Cerebellar nuclear complex (tissue), 1 donor: ENCODE results near the gene VWF.
"Not testable (repeated sequence)": the region's sequence is repeated elsewhere in the genome, so short reads cannot be mapped to it uniquely, and the experiment has no call there.

Experiments used
- DNase-seq, 2 experiments: peaks; one replicate each; lab custom pipeline; 2025; lab: John Stamatoyannopoulos, UW

VWF gene

DNA sequence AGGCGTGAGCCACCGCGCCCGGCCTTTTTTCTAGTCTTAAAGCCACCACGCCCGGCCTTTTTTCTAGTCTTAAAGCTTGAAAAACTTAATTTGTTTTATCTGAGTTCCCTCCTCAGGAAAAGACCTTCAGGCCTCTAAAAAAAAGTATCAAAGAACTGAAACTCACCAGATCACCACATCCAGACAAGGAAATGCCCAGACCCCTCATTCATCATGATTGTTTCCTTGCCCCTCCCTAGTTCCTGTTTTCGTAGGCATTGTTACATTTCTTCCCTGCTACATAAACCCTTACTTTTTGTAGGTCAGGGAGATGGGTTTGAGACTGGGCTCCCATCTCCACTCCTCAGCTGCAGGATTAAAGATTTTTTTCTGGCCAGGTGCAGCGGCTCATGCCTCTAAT, 21.1 kb upstream of the VWF start:
- DNase-seq: no peak

DNA sequence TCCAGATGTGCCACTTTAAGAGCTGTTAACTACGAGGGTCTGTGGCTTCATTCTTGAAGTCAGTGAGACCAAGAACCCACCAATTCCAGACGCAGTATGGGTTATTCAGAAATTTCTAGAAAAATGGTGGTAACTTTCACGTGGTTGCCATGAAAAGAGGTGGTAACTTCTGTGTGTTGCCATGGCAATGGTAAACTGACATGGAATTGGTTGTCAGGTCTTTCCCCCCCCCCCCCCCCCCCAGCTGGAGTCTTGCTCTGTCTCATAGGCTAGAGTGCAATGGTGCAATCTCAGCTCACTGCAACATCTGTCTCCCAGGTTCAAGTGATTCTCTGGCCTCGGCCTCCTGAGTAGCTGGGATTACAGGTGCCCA, 18.8 kb upstream of the VWF start:
- no peak for DNase-seq

GRCh38 chr12:6142368-6143302, 18.2 kb upstream of the VWF start:
- DNase-seq: not testable (repeated sequence)

DNA sequence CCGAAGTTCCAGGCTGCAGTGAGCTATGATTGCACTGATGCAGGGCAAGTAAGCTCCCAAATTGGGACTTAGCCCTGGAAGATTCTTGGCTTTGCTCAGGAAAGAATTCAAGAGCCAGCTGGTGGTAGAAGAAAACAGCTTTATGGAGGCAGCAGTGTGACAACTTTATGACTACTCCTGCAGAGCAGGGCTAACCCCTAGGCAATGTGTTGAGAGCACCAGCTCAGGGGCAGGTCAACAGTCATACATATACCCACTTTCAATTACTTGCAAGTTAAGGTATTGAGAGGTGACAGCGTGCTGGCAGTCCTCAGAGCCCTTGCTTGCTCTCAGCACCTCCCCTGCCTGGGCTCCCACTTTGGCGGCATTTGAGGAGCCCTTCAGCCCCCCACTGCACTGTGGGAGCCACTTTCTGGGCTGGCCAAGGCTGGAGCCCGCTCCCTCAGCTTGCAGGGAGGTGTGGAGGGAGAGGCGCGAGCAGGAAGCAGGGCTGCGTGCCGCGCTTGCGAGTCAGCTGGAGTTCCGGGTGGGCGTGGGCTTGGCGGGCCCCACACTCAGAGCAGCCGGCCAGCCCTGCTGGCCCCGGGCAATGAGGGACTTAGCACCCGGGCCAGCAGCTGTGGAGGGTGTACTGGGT, 17.4 kb upstream of the VWF start:
- DNase-seq: not testable (repeated sequence)

DNA sequence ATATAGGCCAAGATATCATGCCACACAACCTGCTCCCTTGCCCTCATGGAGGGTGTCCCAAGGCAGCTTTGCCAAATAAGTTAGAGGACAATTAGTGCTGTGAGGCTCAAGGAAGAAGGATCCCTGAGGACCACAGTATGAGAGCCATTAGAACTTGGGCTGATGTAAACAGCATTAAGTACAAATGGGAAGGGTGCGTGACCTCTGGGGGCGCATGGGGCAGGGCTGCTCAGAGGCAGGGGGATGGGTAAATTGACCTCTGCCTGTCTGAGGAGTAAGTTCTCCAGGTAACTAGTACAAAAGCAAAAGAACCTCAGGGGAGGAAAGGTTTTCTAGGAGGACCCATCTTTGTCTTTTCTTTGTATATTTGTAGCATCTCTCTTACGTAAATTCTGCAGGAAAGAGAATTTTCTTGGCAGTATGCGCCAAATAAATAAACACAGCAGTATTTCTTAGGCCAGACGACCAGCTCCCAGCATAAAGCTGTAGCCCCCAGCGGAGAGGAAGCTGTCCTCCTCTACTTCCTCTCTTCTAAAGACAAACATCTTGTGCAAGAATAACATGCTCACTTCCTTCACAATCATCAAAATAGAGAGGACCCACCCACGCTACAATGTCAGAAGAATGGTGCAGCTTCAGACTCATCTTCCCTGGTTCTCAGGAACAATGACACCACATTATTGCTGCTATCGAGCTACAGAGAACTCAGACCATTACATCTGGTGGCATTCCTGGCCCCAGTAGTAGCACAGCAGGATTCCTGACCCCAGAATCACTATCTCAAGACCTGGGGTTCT, 16.4 kb upstream of the VWF start:
- no peak for DNase-seq

GRCh38 chr12:6135071-6135470, 10.6 kb upstream of the VWF start:
- DNase-seq: no peak

GRCh38 chr12:6133642-6134041, 9.2 kb upstream of the VWF start:
- DNase-seq: no peak

DNA sequence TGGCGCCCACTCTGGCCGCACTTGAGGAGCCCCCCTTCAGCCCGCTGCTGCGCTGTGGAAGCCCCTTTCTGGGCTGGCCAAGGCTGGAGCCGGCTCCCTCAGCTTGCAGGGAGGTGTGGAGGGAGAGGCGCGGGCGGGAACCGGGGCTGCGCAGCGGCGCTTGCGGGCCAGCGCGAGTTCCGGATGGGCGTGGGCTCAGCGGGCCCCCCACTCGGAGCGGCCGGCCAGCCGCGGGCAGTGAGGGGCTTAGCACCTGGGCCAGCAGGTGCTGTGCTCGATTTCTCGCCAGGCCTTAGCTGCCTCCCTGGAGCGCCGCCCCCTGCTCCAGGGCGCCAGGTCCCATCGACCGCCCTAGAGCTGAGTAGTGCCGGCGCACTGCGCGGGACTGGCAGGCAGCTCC, 8.0 kb upstream of the VWF start:
- no peak for DNase-seq

DNA sequence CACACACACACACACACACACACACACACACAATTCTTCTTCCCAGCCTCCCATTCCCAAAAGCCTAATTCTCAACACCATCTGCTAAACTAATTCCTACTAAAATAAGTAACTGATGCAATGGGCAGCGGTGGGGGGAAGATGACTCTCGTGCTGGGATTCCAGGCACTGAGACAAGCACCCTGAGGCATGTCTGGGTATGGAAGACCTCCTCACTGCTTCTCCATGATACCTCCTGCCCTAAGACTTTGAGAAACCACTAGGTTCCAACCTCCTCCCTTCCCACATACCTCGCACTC, 789 bp upstream of the VWF start:
- DNase-seq: no peak

- no peak for DNase-seq
These were observed 1.2 kb downstream of the VWF start for GRCh38 chr12:6123258-6123657.

GRCh38 chr12:6122201-6122600, 2.3 kb downstream of the VWF start:
- no peak for DNase-seq

DNA sequence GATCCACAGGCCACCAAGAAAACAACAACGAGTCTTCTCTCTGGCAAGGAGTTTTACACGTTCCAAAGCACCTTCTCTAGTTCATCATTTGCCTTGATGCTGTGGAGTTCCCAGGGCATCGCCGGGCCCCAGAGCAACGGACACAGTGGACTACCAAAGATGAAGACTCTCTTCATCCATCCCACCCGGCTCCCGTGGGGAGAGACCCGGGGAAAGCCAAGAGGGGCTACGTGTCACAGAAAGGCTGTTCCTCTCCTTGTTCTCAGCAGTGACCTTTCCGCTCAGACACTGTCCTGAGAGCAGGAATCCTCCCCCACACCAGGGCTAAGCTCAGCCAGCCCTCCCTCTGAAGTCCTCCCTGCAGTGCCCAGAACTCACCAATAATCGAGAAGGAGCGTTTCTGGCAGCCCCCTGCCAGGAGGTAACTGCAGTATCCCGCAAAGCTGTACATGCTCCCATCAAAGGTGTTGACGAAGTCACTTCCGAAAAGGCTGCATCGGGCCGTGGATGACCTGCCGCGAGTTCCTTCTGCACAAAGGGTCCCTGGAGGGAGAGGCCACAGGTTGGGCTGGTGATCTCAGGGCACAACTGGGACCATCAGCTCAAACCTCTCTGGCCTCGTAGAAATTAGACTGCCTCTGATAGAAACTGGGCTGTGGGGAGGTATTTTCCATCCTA, 3.5 kb downstream of the VWF start:
- DNase-seq: no peak

DNA sequence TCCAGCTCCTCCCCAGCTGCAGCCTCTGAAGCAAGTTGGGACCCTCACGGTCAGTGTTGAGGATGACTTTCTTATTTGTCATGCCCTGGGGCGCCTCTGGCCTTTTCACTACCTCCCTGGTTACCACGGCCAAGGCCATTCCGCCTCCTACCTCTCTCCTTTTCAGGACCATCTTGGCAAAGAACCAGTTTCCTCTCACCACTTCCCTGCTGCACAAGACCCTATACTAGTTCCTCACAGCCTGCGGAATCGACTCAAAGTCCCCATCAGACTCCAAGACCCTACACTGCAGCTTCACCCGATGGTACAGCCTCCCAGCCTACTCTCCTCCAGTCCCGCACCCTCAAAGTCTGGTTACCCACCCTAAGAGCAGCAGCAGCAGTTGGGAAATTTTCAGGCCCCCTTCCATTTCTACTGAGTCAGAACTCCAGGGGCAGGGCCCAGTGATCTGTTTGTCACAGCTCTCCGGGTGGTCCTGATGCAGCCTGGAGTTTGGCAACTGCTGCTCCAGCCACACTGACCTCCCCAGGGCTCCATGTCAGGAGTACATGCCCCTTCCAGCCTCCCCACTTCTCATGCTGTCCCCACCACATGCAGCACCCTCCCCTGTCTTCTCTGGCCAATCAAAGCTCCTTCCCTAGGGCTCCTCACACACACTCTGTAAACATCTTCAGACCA, 5.4 kb downstream of the VWF start:
- DNase-seq: no peak

DNA sequence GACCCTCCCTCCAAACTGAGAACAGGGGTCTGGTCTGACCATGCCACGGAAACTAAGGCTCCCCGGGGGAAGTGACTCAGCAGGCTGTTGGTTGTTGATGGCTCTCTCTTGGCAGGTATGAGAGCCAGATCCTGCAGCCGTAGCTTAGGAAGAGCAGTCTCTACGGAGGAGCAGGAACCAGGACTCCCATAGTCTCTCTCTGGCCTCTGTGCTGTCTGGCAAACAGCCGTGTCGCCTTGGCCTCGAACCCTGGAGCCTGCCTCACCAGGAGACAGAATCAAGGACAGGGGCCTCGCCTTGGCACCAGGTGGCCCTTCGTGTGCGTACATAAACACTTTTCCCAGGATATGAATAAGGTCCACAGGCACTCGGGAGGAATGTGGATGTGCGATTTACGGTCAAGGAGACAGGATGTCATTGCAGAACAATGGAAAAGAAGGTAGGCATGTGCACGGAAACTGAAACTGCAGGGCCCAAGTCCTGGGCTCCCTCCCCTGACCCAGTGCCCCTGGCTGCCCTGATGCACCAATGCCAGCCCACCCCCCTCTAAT, 7.9 kb downstream of the VWF start:
- no peak for DNase-seq

- DNase-seq: no peak
These were observed 9.1 kb downstream of the VWF start for GRCh38 chr12:6115389-6115788.

- DNase-seq: no peak
These were observed 10.0 kb downstream of the VWF start for GRCh38 chr12:6114476-6114870.

DNA sequence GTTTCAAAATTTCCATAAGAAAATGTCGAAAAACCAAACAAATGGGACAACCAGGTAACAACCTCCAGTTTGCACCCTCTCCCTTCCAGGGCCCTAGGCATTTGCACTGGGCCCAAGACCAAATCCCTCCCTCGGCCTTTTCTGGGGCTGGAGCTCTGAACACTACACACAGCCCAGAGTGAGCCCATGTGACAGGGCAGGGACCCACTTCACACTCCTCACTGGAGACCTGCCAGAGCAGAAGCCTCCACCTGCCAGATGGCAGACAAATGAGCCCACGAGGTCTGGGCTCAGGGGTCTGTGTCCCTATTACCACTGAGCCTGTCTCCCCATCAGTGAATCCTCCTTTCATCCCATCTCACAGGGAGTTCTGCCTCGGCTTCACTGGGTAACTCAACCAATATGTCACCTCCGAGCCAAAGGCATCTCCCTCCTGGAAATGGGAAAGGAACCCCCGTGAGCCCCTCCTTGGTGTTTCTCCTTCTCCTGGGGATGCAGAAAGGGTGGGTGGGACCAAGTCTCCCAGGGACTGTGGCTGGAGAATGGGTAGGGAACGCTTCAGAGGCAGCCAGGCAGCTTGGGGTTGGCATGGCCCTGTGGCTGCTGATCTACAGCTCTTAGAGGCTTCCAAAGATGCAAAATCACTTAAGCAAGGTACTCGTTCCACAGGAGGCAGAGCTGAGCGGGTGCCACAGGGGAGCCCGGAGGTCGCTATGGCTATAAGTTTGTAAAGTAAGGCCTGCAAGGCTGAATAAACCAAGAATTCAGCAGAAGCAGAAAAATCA, 10.6 kb downstream of the VWF start:
- no peak for DNase-seq

- DNase-seq: no peak
These were observed 12.5 kb downstream of the VWF start for GRCh38 chr12:6112004-6112403.

GRCh38 chr12:6110006-6110405, 14.5 kb downstream of the VWF start:
- no peak for DNase-seq

DNA sequence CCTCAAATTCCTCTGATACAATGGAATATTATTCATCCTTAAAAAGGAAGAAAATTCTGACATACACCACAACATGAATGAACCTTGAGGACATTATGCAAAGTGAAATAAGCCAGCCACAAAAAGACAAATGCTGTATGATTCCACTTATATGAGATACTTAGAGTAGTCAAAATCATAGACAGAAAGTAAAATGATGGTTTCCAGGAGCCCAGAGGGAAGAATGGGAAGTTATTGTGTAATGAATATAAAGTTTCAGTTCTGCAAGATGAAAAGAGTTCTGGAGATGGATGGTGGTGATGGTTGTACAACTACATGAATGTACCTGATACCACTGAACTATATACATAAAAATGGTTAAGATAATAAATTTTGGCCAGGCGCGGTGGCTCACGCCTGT, 18.3 kb downstream of the VWF start:
- no peak for DNase-seq

DNA sequence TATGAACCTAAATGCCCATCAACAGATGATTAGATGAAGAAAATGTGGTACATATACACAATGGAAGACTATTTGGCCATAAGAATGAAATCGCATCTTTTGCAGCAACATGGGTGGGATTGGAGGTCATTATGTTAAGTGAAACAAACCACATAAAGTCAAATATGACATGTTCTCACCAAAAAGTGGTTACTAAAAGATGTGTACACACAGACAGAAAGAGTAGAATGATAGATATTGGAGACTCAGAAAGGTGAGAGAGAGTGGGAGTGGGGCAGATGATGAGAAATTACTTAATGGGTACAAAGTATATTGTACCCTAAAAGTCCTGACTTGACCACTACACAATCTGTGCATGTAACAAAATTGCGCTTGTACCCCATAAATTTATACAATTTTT, 19.6 kb downstream of the VWF start:
- no peak for DNase-seq
